Right lung (tissue), 5 donors: Measurements from ENCODE around the gene MCM10. TPM values are rescaled to one million over a fixed set of nuclear protein-coding genes. Genes with fewer than 3 reads are reported as not detected.

Experiments used
- DNase-seq, 2 donors: peaks; one replicate each; pipeline ENCODE4 v3.0.0-alpha.2; 2013
- polyA plus RNA-seq, 5 donors: library from polyadenylated mRNA; unstranded; fragments of 120-200 nt; gene quantifications; one replicate each; pipeline versions ENCODE4 v1.2.1 to v1.2.3, GENCODE V29; 2013; ENCODE audit warnings: inconsistent platforms in 1 of 5, low replicate concordance in 1 of 5; ENCODE audit not compliant: insufficient read length in 5 of 5, insufficient read depth in 1 of 5

MCM10 gene
- polyA plus RNA-seq, 5 donors, result 7.4 to 14.1 (median 9.7) TPM

DNA sequence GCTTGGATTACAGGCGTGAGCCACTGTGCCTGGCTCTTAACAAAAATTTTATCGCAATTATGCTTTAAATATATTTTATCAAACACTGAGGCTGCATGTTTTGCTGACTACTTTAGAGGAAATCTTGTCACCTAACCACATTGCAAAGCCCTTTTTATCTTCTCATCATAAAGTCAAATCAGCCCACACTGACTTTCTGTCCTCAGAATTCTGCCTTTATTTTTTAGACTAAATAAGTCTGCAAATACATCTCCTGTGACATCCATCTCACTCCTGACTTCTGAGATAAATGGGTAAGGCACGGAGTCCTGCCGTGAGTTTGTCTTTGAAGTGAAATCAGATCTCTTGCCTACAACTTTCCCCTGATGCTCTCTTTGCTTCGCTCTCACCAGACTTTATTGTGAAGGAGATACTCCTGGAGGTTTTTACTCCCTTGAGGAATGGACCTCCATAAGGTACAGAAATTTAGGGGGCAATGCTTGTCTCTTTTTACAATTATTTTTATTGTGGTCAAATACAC, 96.3 kb downstream of the MCM10 start:
- DNase-seq, result no peak

Other genes with a start within 250 kb of the MCM10 start
- gene CCDC3, start 159.8 kb upstream of the MCM10 start, polyA plus RNA-seq, result 10 to 100 TPM in 2 of 5 donors, 1 to 10 TPM in 3; 6.6 to 11.7 (median 8.4) TPM
- gene OPTN, start 61.4 kb upstream of the MCM10 start, polyA plus RNA-seq, result 10 to 100 TPM; 31.1 to 40.7 (median 35.4) TPM
- gene UCMA, start 72.8 kb downstream of the MCM10 start, polyA plus RNA-seq, result under 1 TPM in 3 of 5 donors, not detected in 2; 0.29 to 0.41 (median 0.37) TPM
- gene PHYH, start 138.5 kb downstream of the MCM10 start, polyA plus RNA-seq, result 10 to 100 TPM; 28.3 to 34.0 (median 31.6) TPM
- 100 to 1,000 TPM in 4 of 5 donors, 10 to 100 TPM in 1; 94.1 to 139 (median 112) TPM for gene SEPHS1, start 186.7 kb downstream of the MCM10 start, polyA plus RNA-seq